ENCODE measurements around the gene KLF11. TPM values are rescaled to one million over a fixed set of nuclear protein-coding genes. Genes with fewer than 3 reads are reported as not detected.

KLF11 gene
- total RNA-seq, 1 donor from 2014 or later = 13.1 TPM

DNA sequence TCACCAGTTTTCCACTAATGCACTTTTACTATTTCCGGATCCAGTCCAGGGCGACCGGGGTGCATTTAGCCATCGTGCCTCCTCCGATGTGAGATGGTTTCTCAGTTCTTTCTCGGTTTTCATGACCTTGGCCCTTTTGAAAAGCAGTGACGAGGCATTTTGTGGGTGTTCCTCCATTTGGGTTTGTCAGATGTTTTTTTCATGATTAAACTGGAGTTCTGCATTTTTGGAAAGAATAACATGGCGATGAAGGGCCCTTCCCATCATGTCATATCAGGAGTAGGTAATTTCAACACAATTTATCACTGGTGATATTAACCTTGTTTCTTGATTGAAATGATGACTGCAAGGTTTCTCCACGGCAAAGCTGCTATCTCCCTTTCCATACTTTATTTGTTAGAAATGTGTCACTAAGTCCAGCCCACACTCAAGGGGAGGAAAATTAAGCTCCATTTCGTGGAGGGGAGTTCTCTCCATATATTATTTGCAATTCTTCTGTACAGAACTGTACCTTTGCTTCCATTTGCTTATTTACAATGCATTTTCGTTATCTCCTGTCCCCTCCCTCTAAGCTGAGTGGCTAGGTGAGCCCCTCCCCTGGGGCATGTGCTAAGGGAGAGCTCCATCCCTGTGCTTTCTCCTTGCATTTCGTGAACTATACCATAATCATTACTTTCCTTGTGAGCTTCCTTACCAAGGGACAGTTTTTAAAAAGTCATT lies 8.9 kb upstream of the KLF11 start:
- TF ChIP-seq, protein P1, sequence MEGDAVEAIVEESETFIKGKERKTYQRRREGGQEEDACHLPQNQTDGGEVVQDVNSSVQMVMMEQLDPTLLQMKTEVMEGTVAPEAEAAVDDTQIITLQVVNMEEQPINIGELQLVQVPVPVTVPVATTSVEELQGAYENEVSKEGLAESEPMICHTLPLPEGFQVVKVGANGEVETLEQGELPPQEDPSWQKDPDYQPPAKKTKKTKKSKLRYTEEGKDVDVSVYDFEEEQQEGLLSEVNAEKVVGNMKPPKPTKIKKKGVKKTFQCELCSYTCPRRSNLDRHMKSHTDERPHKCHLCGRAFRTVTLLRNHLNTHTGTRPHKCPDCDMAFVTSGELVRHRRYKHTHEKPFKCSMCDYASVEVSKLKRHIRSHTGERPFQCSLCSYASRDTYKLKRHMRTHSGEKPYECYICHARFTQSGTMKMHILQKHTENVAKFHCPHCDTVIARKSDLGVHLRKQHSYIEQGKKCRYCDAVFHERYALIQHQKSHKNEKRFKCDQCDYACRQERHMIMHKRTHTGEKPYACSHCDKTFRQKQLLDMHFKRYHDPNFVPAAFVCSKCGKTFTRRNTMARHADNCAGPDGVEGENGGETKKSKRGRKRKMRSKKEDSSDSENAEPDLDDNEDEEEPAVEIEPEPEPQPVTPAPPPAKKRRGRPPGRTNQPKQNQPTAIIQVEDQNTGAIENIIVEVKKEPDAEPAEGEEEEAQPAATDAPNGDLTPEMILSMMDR (conservative IDR thresholded peaks at IDR 0.05) = no peak
- Mint-ChIP-seq H3K36me3 (no peaks in the 10 kb centered on the region), H3K27me3 (no peaks in the 10 kb centered on the region), H3K9me3 (no peaks in the 10 kb centered on the region), H3K4me3 (no peak overlapping the region), H3K27ac (no peak overlapping the region), H3K4me1 (ENCODE audit: unreplicated experiment) (peaks cover 10% of the 10 kb centered on the region)
- DNase-seq (ENCODE audit: extremely low spot score, unreplicated experiment) = no peak

DNA sequence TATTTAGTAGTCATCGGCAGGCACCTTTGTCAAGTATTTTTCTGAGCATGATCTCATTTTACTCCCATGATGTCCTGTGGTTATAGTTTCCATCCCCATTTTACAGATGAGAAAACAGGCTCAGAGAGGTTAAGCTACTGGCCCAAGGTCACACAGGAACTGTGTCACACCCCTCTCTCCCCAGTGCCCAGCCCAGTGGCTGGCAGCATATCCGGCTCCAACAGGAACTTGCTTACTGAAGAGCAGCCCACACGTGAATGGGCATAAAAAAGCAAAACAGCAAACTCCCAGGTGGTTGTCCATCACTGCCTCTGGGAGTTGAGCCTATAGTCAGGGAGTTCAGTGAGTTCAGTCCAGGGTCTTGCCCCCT lies 8.3 kb upstream of the KLF11 start:
- TF ChIP-seq, protein P1 (conservative IDR thresholded peaks at IDR 0.05) = no peak
- no peak for DNase-seq (ENCODE audit: extremely low spot score, unreplicated experiment)
- Mint-ChIP-seq H3K4me1 (ENCODE audit: unreplicated experiment) (peaks cover 5% of the 10 kb centered on the region), H3K36me3 (no peaks in the 10 kb centered on the region), H3K27ac (no peak overlapping the region), H3K4me3 (no peak overlapping the region), H3K9me3 (no peaks in the 10 kb centered on the region), H3K27me3 (peaks cover 3% of the 10 kb centered on the region)

DNA sequence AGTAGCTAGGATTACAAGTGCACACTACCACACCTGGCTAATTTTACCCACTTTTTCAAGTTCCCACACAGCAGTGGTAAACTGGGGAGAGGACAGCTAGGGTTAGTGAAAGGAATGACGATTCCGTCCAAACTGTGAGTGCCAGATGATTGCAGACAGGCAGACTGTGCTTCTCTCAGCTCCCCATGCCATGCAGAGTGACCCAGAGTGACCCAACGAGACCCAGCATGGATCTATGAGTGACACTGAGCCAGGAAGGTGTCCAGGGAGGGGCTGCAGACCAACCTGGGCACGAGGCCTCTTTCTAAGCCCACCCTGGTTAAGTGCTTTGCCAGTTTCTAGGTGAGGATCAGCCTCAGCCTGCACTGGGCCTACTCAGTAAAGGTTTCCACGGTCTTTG lies 7.7 kb upstream of the KLF11 start:
- DNase-seq (ENCODE audit: extremely low spot score, unreplicated experiment) = no peak
- TF ChIP-seq, protein P1 (conservative IDR thresholded peaks at IDR 0.05) = no peak
- Mint-ChIP-seq H3K4me3 (no peak overlapping the region), H3K27ac (no peak overlapping the region), H3K9me3 (no peaks in the 10 kb centered on the region), H3K27me3 (peaks cover 7% of the 10 kb centered on the region), H3K4me1 (ENCODE audit: unreplicated experiment) (peaks cover 4% of the 10 kb centered on the region), H3K36me3 (peaks cover 1% of the 10 kb centered on the region)

DNA sequence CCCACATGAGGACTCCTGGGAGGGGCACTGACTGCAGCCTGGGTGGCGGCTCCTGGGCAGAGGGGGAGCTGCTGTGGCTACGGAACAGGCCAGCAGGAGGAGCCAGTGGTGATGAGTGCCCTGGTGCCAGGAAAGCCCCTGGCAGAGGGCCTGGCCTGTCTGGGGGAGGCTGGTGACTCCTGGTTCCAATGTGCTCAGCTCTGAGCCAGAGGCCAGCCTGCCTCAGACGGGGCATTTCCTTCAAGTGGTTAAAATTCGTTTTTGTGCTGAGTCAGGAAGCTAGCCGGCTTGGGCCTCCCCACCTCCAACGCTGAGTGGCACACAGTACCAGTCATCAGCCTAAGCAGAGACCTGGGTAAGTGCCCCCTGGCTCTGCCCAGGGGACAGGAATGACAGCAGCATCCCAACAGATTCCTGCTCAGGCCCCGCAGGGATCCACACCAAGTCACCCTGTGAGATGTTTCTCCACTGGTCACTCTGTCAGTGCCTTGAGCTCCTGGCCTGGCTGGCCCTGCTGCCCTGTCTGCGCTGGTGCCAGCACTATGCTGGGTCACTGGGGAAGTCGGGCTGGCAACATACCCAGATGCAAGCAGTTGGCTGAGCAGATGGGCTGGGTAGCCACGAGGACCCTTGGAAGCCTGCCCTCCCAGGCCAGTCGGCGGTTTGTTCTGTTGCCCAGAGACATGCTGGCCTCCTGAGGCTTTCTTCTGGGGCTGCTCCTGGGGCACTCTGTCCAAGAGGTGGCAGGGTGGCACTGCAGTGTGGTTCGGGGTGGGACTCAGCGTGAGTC lies 7.1 kb upstream of the KLF11 start:
- TF ChIP-seq, protein P1 (conservative IDR thresholded peaks at IDR 0.05) = peak; percentile 46
- H3K36me3 Mint-ChIP-seq = peaks cover 3% of the 10 kb centered on the region
- no peak overlapping the region for H3K4me3 Mint-ChIP-seq
- H3K27ac Mint-ChIP-seq = no peak overlapping the region
- peaks cover 7% of the 10 kb centered on the region for H3K4me1 Mint-ChIP-seq (ENCODE audit: unreplicated experiment)
- H3K9me3 Mint-ChIP-seq = no peaks in the 10 kb centered on the region
- H3K27me3 Mint-ChIP-seq = peaks cover 10% of the 10 kb centered on the region
- DNase-seq (ENCODE audit: extremely low spot score, unreplicated experiment) = no peak

DNA sequence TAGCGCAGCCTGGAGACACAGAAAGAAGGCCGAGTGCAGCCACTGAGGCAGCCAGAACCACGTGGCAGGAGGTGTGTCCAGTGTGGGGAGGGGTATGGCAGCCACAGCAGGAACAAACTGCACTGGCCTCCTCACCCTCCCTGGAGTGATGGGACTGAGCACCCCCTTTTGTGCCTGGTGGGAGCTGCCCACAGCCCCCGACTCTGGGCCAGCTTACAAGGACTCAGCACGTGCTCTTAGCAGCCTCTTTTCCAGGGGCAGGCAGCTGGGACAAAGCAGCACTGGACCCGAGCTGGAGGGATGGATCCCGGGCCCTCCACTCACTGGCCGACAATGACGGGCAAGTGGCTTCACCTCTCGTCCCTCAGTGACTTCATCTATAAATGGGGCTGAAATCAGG lies 5.2 kb upstream of the KLF11 start:
- Mint-ChIP-seq H3K4me1 (ENCODE audit: unreplicated experiment) (peaks cover 14% of the 10 kb centered on the region), H3K4me3 (no peak overlapping the region), H3K36me3 (peaks cover 3% of the 10 kb centered on the region), H3K9me3 (no peaks in the 10 kb centered on the region), H3K27me3 (peaks cover 15% of the 10 kb centered on the region), H3K27ac (no peak overlapping the region)
- TF ChIP-seq, protein P1 (conservative IDR thresholded peaks at IDR 0.05) = no peak
- no peak for DNase-seq (ENCODE audit: extremely low spot score, unreplicated experiment)

Measured in type B pancreatic cell (in vitro differentiated cells).